ENCODE measurements around the gene IGF1R. TPM values are rescaled to one million over a fixed set of nuclear protein-coding genes. Genes with fewer than 3 reads are reported as not detected.
A peak's percentile ranks its signal among the peaks of the same experiment; 100 is the strongest.

The IGF1R gene
- total RNA-seq, 1 donor from 2014 or later: 145 TPM

GRCh38 chr15:98817745-98818144 is 169.4 kb downstream of the IGF1R start:
- no peak for DNase-seq
- peaks cover 13% of the 10 kb centered on the region for H3K9me3 Mint-ChIP-seq (ENCODE audit: unreplicated experiment)
- H3K36me3 Mint-ChIP-seq (ENCODE audit: unreplicated experiment): no peaks in the 10 kb centered on the region
- no peak for TF ChIP-seq CTCF (IDR thresholded peaks at IDR 0.05; ENCODE audit: partially characterized antibody, unreplicated experiment)
- H3K4me1 Mint-ChIP-seq (ENCODE audit: low read depth, unreplicated experiment): peaks cover 35% of the 10 kb centered on the region
- no peak overlapping the region for H3K27ac Mint-ChIP-seq (ENCODE audit: unreplicated experiment)
- H3K27me3 Mint-ChIP-seq (ENCODE audit: unreplicated experiment): peaks cover 8% of the 10 kb centered on the region
- H3K4me3 Mint-ChIP-seq (ENCODE audit: unreplicated experiment): no peak overlapping the region

GRCh38 chr15:98823012-98823458 is 174.7 kb downstream of the IGF1R start:
- Mint-ChIP-seq H3K4me1 (ENCODE audit: low read depth, unreplicated experiment) (peaks cover 22% of the 10 kb centered on the region), H3K27me3 (ENCODE audit: unreplicated experiment) (peaks cover 4% of the 10 kb centered on the region), H3K27ac (ENCODE audit: unreplicated experiment) (no peak overlapping the region), H3K4me3 (ENCODE audit: unreplicated experiment) (no peak overlapping the region), H3K9me3 (ENCODE audit: unreplicated experiment) (peaks cover 12% of the 10 kb centered on the region), H3K36me3 (ENCODE audit: unreplicated experiment) (no peaks in the 10 kb centered on the region)
- TF ChIP-seq CTCF (IDR thresholded peaks at IDR 0.05; ENCODE audit: partially characterized antibody, unreplicated experiment): no peak
- no peak for DNase-seq

GRCh38 chr15:98823616-98824015 is 175.3 kb downstream of the IGF1R start:
- no peak for TF ChIP-seq CTCF (IDR thresholded peaks at IDR 0.05; ENCODE audit: partially characterized antibody, unreplicated experiment)
- no peak for DNase-seq
- H3K4me3 Mint-ChIP-seq (ENCODE audit: unreplicated experiment): no peak overlapping the region
- H3K27ac Mint-ChIP-seq (ENCODE audit: unreplicated experiment): no peak overlapping the region
- H3K4me1 Mint-ChIP-seq (ENCODE audit: low read depth, unreplicated experiment): peaks cover 19% of the 10 kb centered on the region
- peaks cover 12% of the 10 kb centered on the region for H3K9me3 Mint-ChIP-seq (ENCODE audit: unreplicated experiment)
- H3K36me3 Mint-ChIP-seq (ENCODE audit: unreplicated experiment): no peaks in the 10 kb centered on the region
- H3K27me3 Mint-ChIP-seq (ENCODE audit: unreplicated experiment): peaks cover 4% of the 10 kb centered on the region

GRCh38 chr15:98824595-98824994 is 176.3 kb downstream of the IGF1R start:
- Mint-ChIP-seq H3K36me3 (ENCODE audit: unreplicated experiment) (peaks cover 4% of the 10 kb centered on the region), H3K27me3 (ENCODE audit: unreplicated experiment) (no peaks in the 10 kb centered on the region), H3K9me3 (ENCODE audit: unreplicated experiment) (peaks cover 12% of the 10 kb centered on the region), H3K27ac (ENCODE audit: unreplicated experiment) (peak overlapping the region; percentile 3), H3K4me1 (ENCODE audit: low read depth, unreplicated experiment) (peaks cover 14% of the 10 kb centered on the region), H3K4me3 (ENCODE audit: unreplicated experiment) (no peak overlapping the region)
- TF ChIP-seq CTCF (IDR thresholded peaks at IDR 0.05; ENCODE audit: partially characterized antibody, unreplicated experiment): no peak
- no peak for DNase-seq

- H3K9me3 Mint-ChIP-seq (ENCODE audit: unreplicated experiment): peaks cover 20% of the 10 kb centered on the region
- H3K4me1 Mint-ChIP-seq (ENCODE audit: low read depth, unreplicated experiment): peaks cover 10% of the 10 kb centered on the region
- no peak for TF ChIP-seq CTCF (IDR thresholded peaks at IDR 0.05; ENCODE audit: partially characterized antibody, unreplicated experiment)
- H3K27me3 Mint-ChIP-seq (ENCODE audit: unreplicated experiment): peaks cover 3% of the 10 kb centered on the region
- H3K36me3 Mint-ChIP-seq (ENCODE audit: unreplicated experiment): peaks cover 25% of the 10 kb centered on the region
- no peak overlapping the region for H3K4me3 Mint-ChIP-seq (ENCODE audit: unreplicated experiment)
- H3K27ac Mint-ChIP-seq (ENCODE audit: unreplicated experiment): no peak overlapping the region
- DNase-seq: no peak
Measured at GRCh38 chr15:98826658-98827057, 178.3 kb downstream of the IGF1R start.

All from glutamatergic neuron (in vitro differentiated cells).